Kidney (tissue), 14 donors: ENCODE results near the gene TMEM209. TPM values are rescaled to one million over a fixed set of nuclear protein-coding genes. Genes with fewer than 3 reads are reported as not detected.

Source experiments
- DNase-seq, 5 donors: peaks; one replicate each; pipeline ENCODE4 v3.0.0-alpha.2; 2013 to 2020
- FAIRE-seq: peaks from 2 replicates; lab custom pipeline; 2012; peaks lifted over from hg19 to GRCh38; lab: Jason Lieb, UNC
- H3K27ac ChIP-seq, 2 donors: one replicate each; pipeline ENCODE4 v1.7.0; 2013; ENCODE audit warnings: low read depth in 2 of 2, low read length in 2 of 2, inconsistent platforms in 1 of 2
- H3K27me3 ChIP-seq: one replicate; pipeline ENCODE4 v1.7.1; 2013; ENCODE audit warnings: low read length, inconsistent platforms; ENCODE audit not compliant: control insufficient read depth, insufficient read depth
- H3K36me3 ChIP-seq, 3 donors: one replicate each; pipeline versions ENCODE4 v1.7.0 to v1.7.1; 2013; ENCODE audit warnings: low read length in 3 of 3, control low read depth in 1 of 3, inconsistent platforms in 1 of 3; ENCODE audit not compliant: insufficient read depth in 3 of 3, control insufficient read depth in 2 of 3
- H3K4me1 ChIP-seq, 3 donors: one replicate each; pipeline versions ENCODE4 v1.7.0 to v1.7.1; 2013; ENCODE audit warnings: low read length in 3 of 3, inconsistent platforms in 1 of 3, low read depth in 1 of 3; ENCODE audit not compliant: control insufficient read depth in 2 of 3, insufficient read depth in 2 of 3
- H3K4me3 ChIP-seq, 3 donors: one replicate each; pipeline versions ENCODE4 v1.7.0 to v1.8.1; 2013; ENCODE audit warnings: low read length in 3 of 3, control low read depth in 1 of 3, inconsistent platforms in 1 of 3
- H3K9ac ChIP-seq, 3 donors: one replicate each; pipeline versions ENCODE4 v1.7.0 to v1.7.1; 2013; ENCODE audit warnings: low read length in 3 of 3, control low read depth in 1 of 3, inconsistent platforms in 1 of 3
- H3K9me3 ChIP-seq, 3 donors: one replicate each; pipeline versions ENCODE4 v1.7.0 to v1.7.1; 2013; ENCODE audit warnings: low read length in 3 of 3, control low read depth in 1 of 3, inconsistent platforms in 1 of 3; ENCODE audit not compliant: control insufficient read depth in 2 of 3, insufficient read depth in 1 of 3
- intact Hi-C: fragments of 100-400 bp; cut with DNase I; formaldehyde crosslinking; loops from one replicate; pipeline ENCODE4 v1.11.1; 2022
- polyA plus RNA-seq: library from polyadenylated mRNA; stranded (reverse); fragments of 350-450 nt; fragmentation: Illumina TruSeq; extraction: RNeasy Lipid Tissue Mini Kit (QIAGEN cat#74804); gene quantifications from one replicate; pipeline ENCODE4 v1.2.3, GENCODE V29; 2014; ENCODE audit warnings: low read depth, low replicate concordance; ENCODE audit not compliant: insufficient read depth
- total RNA-seq: library from RNA; stranded (reverse); fragmentation: NEBNext Ultra II Directional; extraction: Animal tissue kit (Norgen Biotek cat#: 25700); gene quantifications from one replicate; pipeline ENCODE4 v1.2.1, GENCODE V29; 2021
- TF ChIP-seq, protein P1 (sequence below): IDR thresholded peaks from 3 replicates; pipeline ENCODE4 v1.5.1; 2012; ENCODE audit warnings: mild to moderate bottlenecking, moderate library complexity, borderline replicate concordance; ENCODE audit not compliant: insufficient read depth; ENCODE audit errors: extremely low read depth
- donor health status: control.
- donor health status: control.
- donor health status: control.
- donor health status: control.
- donor health status: control.
- donor health status: DM: yes; HTN: yes; CAD: no.
- donor health status: Normal renal cell carcinoma (clear cell type).

The TMEM209 gene
- total and polyA plus RNA-seq, 2 donors from 2014 or later: 4.3 to 29.0 TPM

DNA sequence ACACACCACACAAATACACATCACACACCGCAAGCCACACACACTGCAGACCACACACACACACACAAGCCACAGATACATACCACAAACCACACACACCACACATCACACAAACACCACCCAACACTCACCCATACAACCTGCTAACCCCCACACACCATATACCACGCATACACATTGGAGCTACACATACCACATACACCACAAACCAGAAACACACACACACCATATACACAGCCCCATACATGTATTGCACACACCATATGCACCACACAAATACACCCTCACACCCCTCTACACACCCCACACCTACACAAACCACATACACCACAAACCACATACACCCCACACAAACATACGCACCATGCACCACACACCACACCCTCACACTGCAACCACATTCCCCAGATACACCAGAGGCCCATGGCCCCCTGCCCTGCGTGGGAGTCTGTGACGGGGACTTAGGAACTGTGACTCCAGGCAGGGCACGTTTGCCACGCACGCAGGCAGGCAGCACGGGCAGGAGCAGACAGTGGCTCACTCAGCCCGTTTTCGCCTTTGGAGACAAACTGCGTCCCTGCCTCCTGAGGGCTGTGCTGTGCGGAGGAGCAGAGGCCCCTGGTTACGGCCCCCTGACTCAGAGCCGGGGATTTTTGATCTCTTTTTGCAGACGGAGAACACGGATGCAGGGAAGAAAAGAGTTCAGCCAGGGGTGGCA is 52.6 kb downstream of the TMEM209 start:
- H3K9ac ChIP-seq: no peak overlapping the region
- H3K27me3 ChIP-seq: no peaks in the 10 kb centered on the region
- no peak for FAIRE-seq
- peaks cover 0 to 6% (median 4%) of the 10 kb centered on the region in 3 donors for H3K4me1 ChIP-seq
- intact Hi-C loops: no loop called here
- H3K4me3 ChIP-seq: no peak overlapping the region
- H3K36me3 ChIP-seq: no peaks in the 10 kb centered on the region
- H3K9me3 ChIP-seq: no peaks in the 10 kb centered on the region
- peak in 4 of 5 donors; percentile 80 to 82 (median 80) for DNase-seq
- H3K27ac ChIP-seq: no peak overlapping the region
- TF ChIP-seq, protein P1, sequence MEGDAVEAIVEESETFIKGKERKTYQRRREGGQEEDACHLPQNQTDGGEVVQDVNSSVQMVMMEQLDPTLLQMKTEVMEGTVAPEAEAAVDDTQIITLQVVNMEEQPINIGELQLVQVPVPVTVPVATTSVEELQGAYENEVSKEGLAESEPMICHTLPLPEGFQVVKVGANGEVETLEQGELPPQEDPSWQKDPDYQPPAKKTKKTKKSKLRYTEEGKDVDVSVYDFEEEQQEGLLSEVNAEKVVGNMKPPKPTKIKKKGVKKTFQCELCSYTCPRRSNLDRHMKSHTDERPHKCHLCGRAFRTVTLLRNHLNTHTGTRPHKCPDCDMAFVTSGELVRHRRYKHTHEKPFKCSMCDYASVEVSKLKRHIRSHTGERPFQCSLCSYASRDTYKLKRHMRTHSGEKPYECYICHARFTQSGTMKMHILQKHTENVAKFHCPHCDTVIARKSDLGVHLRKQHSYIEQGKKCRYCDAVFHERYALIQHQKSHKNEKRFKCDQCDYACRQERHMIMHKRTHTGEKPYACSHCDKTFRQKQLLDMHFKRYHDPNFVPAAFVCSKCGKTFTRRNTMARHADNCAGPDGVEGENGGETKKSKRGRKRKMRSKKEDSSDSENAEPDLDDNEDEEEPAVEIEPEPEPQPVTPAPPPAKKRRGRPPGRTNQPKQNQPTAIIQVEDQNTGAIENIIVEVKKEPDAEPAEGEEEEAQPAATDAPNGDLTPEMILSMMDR: no peak

- FAIRE-seq: no peak
- DNase-seq: no peak
These were observed 53.4 kb downstream of the TMEM209 start for GRCh38 chr7:130151591-130152492.

DNA sequence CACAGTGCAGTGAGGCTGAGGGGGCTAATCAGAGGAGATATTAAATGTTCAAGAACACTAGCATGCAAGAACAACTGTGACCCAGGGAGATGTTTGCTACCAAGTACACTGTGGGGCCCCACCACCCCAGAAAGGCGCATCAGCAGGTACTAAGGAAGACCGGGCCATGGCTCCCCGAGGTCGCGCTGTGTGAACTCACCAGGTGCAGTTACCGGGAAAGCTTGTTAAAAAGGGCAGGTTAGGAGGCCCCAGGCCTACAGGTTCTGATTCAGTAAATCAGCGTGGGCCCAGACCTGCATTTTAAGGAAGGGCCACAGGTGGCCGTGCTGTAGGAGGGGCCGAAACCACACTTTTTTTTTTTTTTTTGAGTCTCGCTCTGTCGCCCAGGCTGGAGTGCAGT is 54.6 kb downstream of the TMEM209 start:
- H3K27ac ChIP-seq: no peak overlapping the region
- peaks cover 0 to 6% (median 4%) of the 10 kb centered on the region in 3 donors for H3K4me1 ChIP-seq
- H3K4me3 ChIP-seq: no peak overlapping the region
- H3K27me3 ChIP-seq: no peaks in the 10 kb centered on the region
- H3K36me3 ChIP-seq: no peaks in the 10 kb centered on the region
- no peak overlapping the region for H3K9ac ChIP-seq
- TF ChIP-seq, protein P1: no peak
- FAIRE-seq (no peak), DNase-seq (peak in 1 of 5 donors; percentile 34)
- no peaks in the 10 kb centered on the region for H3K9me3 ChIP-seq
- intact Hi-C loops: no loop called here

More at GRCh38 chr7:130151591-130152492, 53.4 kb downstream of the TMEM209 start:
- H3K9me3 ChIP-seq: no peaks in the 10 kb centered on the region
- H3K9ac ChIP-seq: no peak overlapping the region
- H3K36me3 ChIP-seq: no peaks in the 10 kb centered on the region
- H3K4me3 ChIP-seq: no peak overlapping the region
- H3K27ac ChIP-seq: no peak overlapping the region
- H3K4me1 ChIP-seq: peaks cover 0 to 6% (median 4%) of the 10 kb centered on the region in 3 donors
- intact Hi-C loops: no loop called here
- no peaks in the 10 kb centered on the region for H3K27me3 ChIP-seq
- TF ChIP-seq, protein P1: no peak
